Measurements from ENCODE around the gene CUL3. TPM values are rescaled to one million over a fixed set of nuclear protein-coding genes. Genes with fewer than 3 reads are reported as not detected.

The CUL3 gene
- total and polyA plus RNA-seq, 2 of the 13 experiments (the other 11 are each of a cell fraction or from before 2014, with no cell fraction given) = 33.2 to 62.3 TPM

DNA sequence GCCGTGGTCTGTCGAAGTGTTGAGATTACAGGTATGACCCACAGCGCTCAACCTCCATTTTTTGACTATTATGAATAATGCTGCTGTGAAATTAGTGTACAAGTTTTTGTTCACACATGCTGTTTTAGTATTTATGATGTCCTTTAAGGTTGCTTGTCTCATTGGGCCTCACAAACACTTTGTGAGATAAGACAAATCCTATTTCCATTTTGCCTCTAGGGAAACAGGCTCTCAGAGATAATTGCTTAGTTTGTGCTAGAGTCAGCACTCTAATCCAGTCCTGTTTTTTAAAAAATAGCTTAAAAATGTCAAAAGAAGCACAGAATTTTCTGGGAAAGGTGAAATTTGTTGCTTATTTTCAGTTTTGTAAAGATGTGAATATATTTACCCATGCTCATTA, 43.3 kb upstream of the CUL3 start:
- H3K9me3 ChIP-seq (ENCODE audit: low read length) = no peaks in the 10 kb centered on the region
- 30% methylated on average over 3 of the region's 3 CpGs for whole genome bisulfite sequencing (ENCODE audit: low lambda C conversion rate)
- H3K36me3 ChIP-seq (replicated peaks in 1 of 2; ENCODE audit: control insufficient read depth in 1 of 2, insufficient read depth in 2 of 2, low read length in 2 of 2) = no peaks in the 10 kb centered on the region
- H3K4me3 ChIP-seq (replicated peaks in 1 of 3; ENCODE audit: insufficient read depth in 1 of 3, low read depth in 2 of 3, low read length in 3 of 3) = no peak overlapping the region
- H3K27ac ChIP-seq (ENCODE audit: extremely low read length, insufficient read depth, low read length) = no peak overlapping the region
- ChIA-PET POLR2A (no interaction called here), CTCF (ENCODE audit: low intra/inter-chr PET ratio, low total read pairs) (no interaction called here)
- H2AFZ ChIP-seq (ENCODE audit: low read length) = no peak overlapping the region
- no peaks in the 10 kb centered on the region for H3K4me1 ChIP-seq (ENCODE audit: insufficient read depth, low read length)
- BruUV-seq (replicated peaks) = no TSS peak
- peaks cover 0 to 2% of the 10 kb centered on the region in 2 experiments; a peak in 2 of 5 replicates for H3K27me3 ChIP-seq (ENCODE audit: control insufficient read depth in 1 of 2, insufficient read depth in 2 of 2, low read length in 2 of 2)
- ATAC-seq (no peak), DNase-seq (ENCODE audit: low spot score) (no peak), FAIRE-seq (no peak)
- intact Hi-C loops (cut with micrococcal nuclease; ENCODE audit: unreplicated experiment) = no loop called here
- no peak for TF ChIP-seq TCF7 (IDR thresholded peaks at IDR 0.05; ENCODE audit: low read depth)
- no peak for TF ChIP-seq ZNF274 (CRISPR knock-in tag; IDR thresholded peaks at IDR 0.05)
- no peak for TF ChIP-seq SOX6 (IDR thresholded peaks at IDR 0.05)
- no peak for TF ChIP-seq SOX6 (CRISPR knock-in tag; IDR thresholded peaks at IDR 0.05)
- TF ChIP-seq NFE2L2 (IDR thresholded peaks at IDR 0.05; ENCODE audit: low read length) = no peak
- no peak for TF ChIP-seq RFX5 (IDR thresholded peaks at IDR 0.05; ENCODE audit: low read depth, low read length)
- no peak for TF ChIP-seq SKI (IDR thresholded peaks at IDR 0.05; ENCODE audit: partially characterized antibody)
- no peak for TF ChIP-seq SRSF4 (IDR thresholded peaks at IDR 0.05; ENCODE audit: low read depth, low read length, poor library complexity, severe bottlenecking)
- no peak for TF ChIP-seq ZNF75D (CRISPR knock-in tag; IDR thresholded peaks at IDR 0.05; ENCODE audit: borderline replicate concordance)
- no peak for TF ChIP-seq MEF2D (CRISPR knock-in tag; IDR thresholded peaks at IDR 0.05)
- no peak for TF ChIP-seq ZNF768 (CRISPR knock-in tag; IDR thresholded peaks at IDR 0.05)
- TF ChIP-seq, protein P1, sequence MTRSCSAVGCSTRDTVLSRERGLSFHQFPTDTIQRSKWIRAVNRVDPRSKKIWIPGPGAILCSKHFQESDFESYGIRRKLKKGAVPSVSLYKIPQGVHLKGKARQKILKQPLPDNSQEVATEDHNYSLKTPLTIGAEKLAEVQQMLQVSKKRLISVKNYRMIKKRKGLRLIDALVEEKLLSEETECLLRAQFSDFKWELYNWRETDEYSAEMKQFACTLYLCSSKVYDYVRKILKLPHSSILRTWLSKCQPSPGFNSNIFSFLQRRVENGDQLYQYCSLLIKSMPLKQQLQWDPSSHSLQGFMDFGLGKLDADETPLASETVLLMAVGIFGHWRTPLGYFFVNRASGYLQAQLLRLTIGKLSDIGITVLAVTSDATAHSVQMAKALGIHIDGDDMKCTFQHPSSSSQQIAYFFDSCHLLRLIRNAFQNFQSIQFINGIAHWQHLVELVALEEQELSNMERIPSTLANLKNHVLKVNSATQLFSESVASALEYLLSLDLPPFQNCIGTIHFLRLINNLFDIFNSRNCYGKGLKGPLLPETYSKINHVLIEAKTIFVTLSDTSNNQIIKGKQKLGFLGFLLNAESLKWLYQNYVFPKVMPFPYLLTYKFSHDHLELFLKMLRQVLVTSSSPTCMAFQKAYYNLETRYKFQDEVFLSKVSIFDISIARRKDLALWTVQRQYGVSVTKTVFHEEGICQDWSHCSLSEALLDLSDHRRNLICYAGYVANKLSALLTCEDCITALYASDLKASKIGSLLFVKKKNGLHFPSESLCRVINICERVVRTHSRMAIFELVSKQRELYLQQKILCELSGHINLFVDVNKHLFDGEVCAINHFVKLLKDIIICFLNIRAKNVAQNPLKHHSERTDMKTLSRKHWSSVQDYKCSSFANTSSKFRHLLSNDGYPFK (CRISPR knock-in tag; IDR thresholded peaks at IDR 0.05; ENCODE audit: borderline replicate concordance) = no peak
- H4K20me1 ChIP-seq (ENCODE audit: insufficient read depth, low read length) = no peaks in the 10 kb centered on the region
- H3K4me2 ChIP-seq (ENCODE audit: low read depth, low read length) = no peak overlapping the region
- in situ Hi-C loops (cut with HindIII; ENCODE audit: extremely low pct_ligation_motif_present, low pct_unique_long_range_greater_than_20kb) = no loop called here
- no peaks in the 10 kb centered on the region for H3K79me2 ChIP-seq (ENCODE audit: insufficient read depth, low read length)
- H3K9ac ChIP-seq (ENCODE audit: insufficient read depth, low read depth, low read length) = no peak overlapping the region
